GM23338 (cell line): Measurements from ENCODE around the gene FGD4.

ENCODE experiments used
- CREB1 ChIP-seq: fragments of 250-450 bp; sonication (Bioruptor Pico); IDR thresholded peaks from 2 replicates; pipeline ENCODE4 v1.5.0; 2020; ENCODE audit warnings: low read depth, mild to moderate bottlenecking, moderate library complexity
- EZH2 ChIP-seq: fragments of 200-600 bp; sonication (generic); IDR thresholded peaks from one replicate; pipeline ENCODE4 v1.8.0; 2017; ENCODE audit warnings: antibody characterized with exemption, mild to moderate bottlenecking, low read depth; ENCODE audit not compliant: unreplicated experiment
- NANOG ChIP-seq: IDR thresholded peaks from 2 replicates; pipeline ENCODE4 v1.6.1; 2016; ENCODE audit warnings: antibody characterized with exemption, borderline replicate concordance
- POLR2AphosphoS5 ChIP-seq: IDR thresholded peaks from 2 replicates; pipeline ENCODE4 v1.6.1; 2016; ENCODE audit warnings: antibody characterized with exemption, low read depth
- TF ChIP-seq, protein P1 (sequence below), 2 experiments: fragments of 200-600 bp in 1 of 2; sonication (generic) in 1 of 2; conservative IDR thresholded peaks; 2 replicates each; pipeline versions ENCODE4 v1.5.1 to v1.6.1; 2016 to 2017; ENCODE audit warnings: antibody characterized with exemption in 2 of 2, low read depth in 2 of 2, mild to moderate bottlenecking in 2 of 2, moderate library complexity in 1 of 2
- TF ChIP-seq, protein P2 (sequence below): IDR thresholded peaks from one replicate; pipeline ENCODE4 v1.6.1; 2018; ENCODE audit warnings: antibody characterized with exemption; ENCODE audit not compliant: unreplicated experiment

DNA sequence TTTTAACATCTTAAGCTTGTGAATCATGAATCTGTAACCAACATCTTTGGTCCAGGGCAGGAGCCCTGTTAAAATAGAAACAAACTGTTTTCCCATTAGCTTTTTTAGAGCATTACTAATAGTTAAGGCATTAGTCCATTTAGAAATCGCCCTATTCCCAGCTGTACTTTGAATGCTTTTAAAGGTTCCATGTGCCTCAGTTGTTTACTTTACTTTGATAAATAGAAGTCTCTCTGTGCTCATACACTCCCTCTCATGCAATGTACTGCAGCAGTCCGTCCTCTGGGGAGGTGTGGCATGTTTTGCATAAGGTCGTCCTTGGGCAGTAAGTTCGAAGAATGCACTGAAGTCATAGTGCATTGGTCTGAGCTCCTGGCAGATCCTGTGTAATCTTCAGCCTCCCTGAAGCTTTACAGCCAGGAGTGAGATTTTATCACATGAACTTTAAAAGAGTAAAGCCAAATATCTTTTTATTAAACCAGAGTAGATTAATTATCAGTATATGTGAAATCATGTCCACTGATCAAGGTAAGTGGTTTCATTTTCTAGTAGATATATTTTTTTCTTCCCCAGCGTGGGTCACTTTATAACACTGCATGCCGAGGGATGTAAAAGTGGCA, 134.7 kb downstream of the FGD4 start:
- TF ChIP-seq, protein P1, sequence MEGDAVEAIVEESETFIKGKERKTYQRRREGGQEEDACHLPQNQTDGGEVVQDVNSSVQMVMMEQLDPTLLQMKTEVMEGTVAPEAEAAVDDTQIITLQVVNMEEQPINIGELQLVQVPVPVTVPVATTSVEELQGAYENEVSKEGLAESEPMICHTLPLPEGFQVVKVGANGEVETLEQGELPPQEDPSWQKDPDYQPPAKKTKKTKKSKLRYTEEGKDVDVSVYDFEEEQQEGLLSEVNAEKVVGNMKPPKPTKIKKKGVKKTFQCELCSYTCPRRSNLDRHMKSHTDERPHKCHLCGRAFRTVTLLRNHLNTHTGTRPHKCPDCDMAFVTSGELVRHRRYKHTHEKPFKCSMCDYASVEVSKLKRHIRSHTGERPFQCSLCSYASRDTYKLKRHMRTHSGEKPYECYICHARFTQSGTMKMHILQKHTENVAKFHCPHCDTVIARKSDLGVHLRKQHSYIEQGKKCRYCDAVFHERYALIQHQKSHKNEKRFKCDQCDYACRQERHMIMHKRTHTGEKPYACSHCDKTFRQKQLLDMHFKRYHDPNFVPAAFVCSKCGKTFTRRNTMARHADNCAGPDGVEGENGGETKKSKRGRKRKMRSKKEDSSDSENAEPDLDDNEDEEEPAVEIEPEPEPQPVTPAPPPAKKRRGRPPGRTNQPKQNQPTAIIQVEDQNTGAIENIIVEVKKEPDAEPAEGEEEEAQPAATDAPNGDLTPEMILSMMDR (conservative IDR thresholded peaks at IDR 0.05; ENCODE audit: low read depth in 2 of 2) = no peak
- TF ChIP-seq EZH2 (no peak), CREB1 (no peak), POLR2AphosphoS5 (no peak), NANOG (no peak)
- TF ChIP-seq, protein P2, sequence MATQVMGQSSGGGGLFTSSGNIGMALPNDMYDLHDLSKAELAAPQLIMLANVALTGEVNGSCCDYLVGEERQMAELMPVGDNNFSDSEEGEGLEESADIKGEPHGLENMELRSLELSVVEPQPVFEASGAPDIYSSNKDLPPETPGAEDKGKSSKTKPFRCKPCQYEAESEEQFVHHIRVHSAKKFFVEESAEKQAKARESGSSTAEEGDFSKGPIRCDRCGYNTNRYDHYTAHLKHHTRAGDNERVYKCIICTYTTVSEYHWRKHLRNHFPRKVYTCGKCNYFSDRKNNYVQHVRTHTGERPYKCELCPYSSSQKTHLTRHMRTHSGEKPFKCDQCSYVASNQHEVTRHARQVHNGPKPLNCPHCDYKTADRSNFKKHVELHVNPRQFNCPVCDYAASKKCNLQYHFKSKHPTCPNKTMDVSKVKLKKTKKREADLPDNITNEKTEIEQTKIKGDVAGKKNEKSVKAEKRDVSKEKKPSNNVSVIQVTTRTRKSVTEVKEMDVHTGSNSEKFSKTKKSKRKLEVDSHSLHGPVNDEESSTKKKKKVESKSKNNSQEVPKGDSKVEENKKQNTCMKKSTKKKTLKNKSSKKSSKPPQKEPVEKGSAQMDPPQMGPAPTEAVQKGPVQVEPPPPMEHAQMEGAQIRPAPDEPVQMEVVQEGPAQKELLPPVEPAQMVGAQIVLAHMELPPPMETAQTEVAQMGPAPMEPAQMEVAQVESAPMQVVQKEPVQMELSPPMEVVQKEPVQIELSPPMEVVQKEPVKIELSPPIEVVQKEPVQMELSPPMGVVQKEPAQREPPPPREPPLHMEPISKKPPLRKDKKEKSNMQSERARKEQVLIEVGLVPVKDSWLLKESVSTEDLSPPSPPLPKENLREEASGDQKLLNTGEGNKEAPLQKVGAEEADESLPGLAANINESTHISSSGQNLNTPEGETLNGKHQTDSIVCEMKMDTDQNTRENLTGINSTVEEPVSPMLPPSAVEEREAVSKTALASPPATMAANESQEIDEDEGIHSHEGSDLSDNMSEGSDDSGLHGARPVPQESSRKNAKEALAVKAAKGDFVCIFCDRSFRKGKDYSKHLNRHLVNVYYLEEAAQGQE = no peak
